ENCODE results near the gene CLSTN3. TPM values are rescaled to one million over a fixed set of nuclear protein-coding genes. Genes with fewer than 3 reads are reported as not detected.

Gene CLSTN3
- total and polyA plus RNA-seq, 7 donors, result 3.7 to 41.5 (median 12.6) TPM

- 86% methylated on average over 7 of the region's 7 CpGs for WGBS, 2 donors
- no peak for DNase-seq
- Histone ChIP-seq H3K4me1 (no peaks in the 10 kb centered on the region), H3K36me3 (peaks cover 0 to 22% (median 0%) of the 10 kb centered on the region in 4 donors), H3K27ac (no peak overlapping the region), H3K9me3 (no peaks in the 10 kb centered on the region), H3K4me3 (no peak overlapping the region), H3K27me3 (no peaks in the 10 kb centered on the region)
- TF ChIP-seq POLR2A (IDR thresholded peaks at IDR 0.05), result no peak
- TF ChIP-seq POLR2AphosphoS5 (IDR thresholded peaks at IDR 0.05), result no peak
- TF ChIP-seq EP300 (IDR thresholded peaks at IDR 0.05), result no peak
- intact Hi-C loops (cut with DNase I), result no loop called here
These were observed 11.3 kb downstream of the CLSTN3 start for GRCh38 chr12:7141351-7142005.

- Histone ChIP-seq H3K9me3 (no peaks in the 10 kb centered on the region), H3K4me3 (no peak overlapping the region), H3K36me3 (peaks cover 0 to 15% (median 0%) of the 10 kb centered on the region in 4 donors), H3K27me3 (no peaks in the 10 kb centered on the region), H3K4me1 (no peaks in the 10 kb centered on the region), H3K27ac (no peak overlapping the region)
- intact Hi-C loops (cut with DNase I), result no loop called here
- DNase-seq, result no peak
- TF ChIP-seq POLR2A (IDR thresholded peaks at IDR 0.05), result no peak
- peak in 3 of 4 experiments; percentile 12 to 46 (median 38) for TF ChIP-seq CTCF (IDR thresholded peaks at IDR 0.05)
- WGBS, 2 donors, result 74 to 87% methylated on average over 5 of the region's 5 CpGs
These were observed 12.0 kb downstream of the CLSTN3 start for GRCh38 chr12:7142056-7142644.

GRCh38 chr12:7142809-7143465, 12.8 kb downstream of the CLSTN3 start:
- Histone ChIP-seq H3K36me3 (peaks cover 0 to 12% (median 0%) of the 10 kb centered on the region in 4 donors), H3K27ac (no peak overlapping the region), H3K4me1 (no peaks in the 10 kb centered on the region), H3K4me3 (no peak overlapping the region), H3K9me3 (no peaks in the 10 kb centered on the region), H3K27me3 (no peaks in the 10 kb centered on the region)
- intact Hi-C loops (cut with DNase I), result no loop called here
- no peak for TF ChIP-seq EP300 (IDR thresholded peaks at IDR 0.05)
- TF ChIP-seq POLR2A (IDR thresholded peaks at IDR 0.05), result no peak
- TF ChIP-seq POLR2AphosphoS5 (IDR thresholded peaks at IDR 0.05), result no peak
- no peak for TF ChIP-seq CTCF (IDR thresholded peaks at IDR 0.05)
- DNase-seq, result no peak
- 95 to 96% methylated on average over 18 of the region's 18 CpGs for WGBS, 2 donors

GRCh38 chr12:7143564-7143963, 13.4 kb downstream of the CLSTN3 start:
- intact Hi-C loops (cut with DNase I), result no loop called here
- Histone ChIP-seq H3K27ac (no peak overlapping the region), H3K27me3 (no peaks in the 10 kb centered on the region), H3K9me3 (no peaks in the 10 kb centered on the region), H3K4me1 (no peaks in the 10 kb centered on the region), H3K4me3 (no peak overlapping the region), H3K36me3 (peaks cover 0 to 12% (median 0%) of the 10 kb centered on the region in 4 donors)
- DNase-seq, result no peak
- 95 to 96% methylated on average over 7 of the region's 7 CpGs for WGBS, 2 donors
- TF ChIP-seq EP300 (IDR thresholded peaks at IDR 0.05) (no peak), CTCF (IDR thresholded peaks at IDR 0.05) (no peak), POLR2A (IDR thresholded peaks at IDR 0.05) (no peak), POLR2AphosphoS5 (IDR thresholded peaks at IDR 0.05) (no peak)

GRCh38 chr12:7144414-7145120, 14.4 kb downstream of the CLSTN3 start:
- no peak overlapping the region for H3K27ac ChIP-seq
- no peaks in the 10 kb centered on the region for H3K9me3 ChIP-seq
- 51 to 59% methylated on average over 11 of the region's 11 CpGs for WGBS, 2 donors
- peaks cover 0 to 20% (median 0%) of the 10 kb centered on the region in 4 donors for H3K36me3 ChIP-seq
- H3K4me1 ChIP-seq, result no peaks in the 10 kb centered on the region
- no peaks in the 10 kb centered on the region for H3K27me3 ChIP-seq
- H3K4me3 ChIP-seq, result no peak overlapping the region
- intact Hi-C loops (cut with DNase I), result no loop called here
- TF ChIP-seq POLR2A (IDR thresholded peaks at IDR 0.05) (no peak), CTCF (IDR thresholded peaks at IDR 0.05) (peak in 2 of 4 experiments; percentile 37 to 48), EP300 (IDR thresholded peaks at IDR 0.05) (no peak), POLR2AphosphoS5 (IDR thresholded peaks at IDR 0.05) (no peak)
- peak; percentile 50 for DNase-seq
